KOPT-K1 (cell line): Measurements from ENCODE around the gene LTA.

Experiments
- H3K27ac ChIP-seq: fragments of 200-600 bp; sonication (generic); 2 replicates; pipeline ENCODE4 v1.5.1; 2016; ENCODE audit warnings: antibody characterized with exemption, mild to moderate bottlenecking, low read depth, low read length; ENCODE audit not compliant: poor library complexity, severe bottlenecking
- H3K36me3 ChIP-seq: fragments of 200-600 bp; sonication (generic); 2 replicates; pipeline ENCODE4 v1.5.1; 2017; ENCODE audit warnings: antibody characterized with exemption, mild to moderate bottlenecking, low read length, moderate library complexity; ENCODE audit not compliant: insufficient read depth
- H3K9me3 ChIP-seq: fragments of 200-600 bp; sonication (generic); 2 replicates; pipeline ENCODE4 v1.5.1; 2017; ENCODE audit warnings: antibody characterized with exemption, low read length, mild to moderate bottlenecking; ENCODE audit not compliant: insufficient read depth, poor library complexity, severe bottlenecking

LTA gene

GRCh38 chr6:31575335-31575901 lies 3.3 kb downstream of the LTA start, which contains the start of gene TNF:
Gene TNF (plus strand): TSS chr6:31575565. CDS start chr6:31575742, 177 bp downstream.
- peak within 1 kb of the TSS; percentile 86 for H3K27ac ChIP-seq
- peaks cover 26% of the 10 kb centered on the region; the same call in 1 of the 2 replicates for H3K36me3 ChIP-seq
- no peaks in the 10 kb centered on the region for H3K9me3 ChIP-seq

GRCh38 chr6:31575952-31576685 lies 4.0 kb downstream of the LTA start:
- peaks cover 26% of the 10 kb centered on the region; the same call in 1 of the 2 replicates for H3K36me3 ChIP-seq
- H3K27ac ChIP-seq: peak overlapping the region; percentile 86
- no peaks in the 10 kb centered on the region for H3K9me3 ChIP-seq

- Histone ChIP-seq H3K27ac (peak overlapping the region; percentile 86), H3K36me3 (peaks cover 26% of the 10 kb centered on the region; the same call in 1 of the 2 replicates), H3K9me3 (no peaks in the 10 kb centered on the region)
Measured at GRCh38 chr6:31576897-31577578, 4.9 kb downstream of the LTA start.

GRCh38 chr6:31577579-31577966 lies 5.5 kb downstream of the LTA start:
- H3K9me3 ChIP-seq: no peaks in the 10 kb centered on the region
- peak overlapping the region; percentile 86 for H3K27ac ChIP-seq
- H3K36me3 ChIP-seq: peaks cover 26% of the 10 kb centered on the region; the same call in 1 of the 2 replicates

GRCh38 chr6:31578184-31579118 lies 6.4 kb downstream of the LTA start:
- no peaks in the 10 kb centered on the region for H3K9me3 ChIP-seq
- peaks cover 26% of the 10 kb centered on the region; the same call in 1 of the 2 replicates for H3K36me3 ChIP-seq
- H3K27ac ChIP-seq: no peak overlapping the region

GRCh38 chr6:31579119-31579505 lies 7.0 kb downstream of the LTA start:
- Histone ChIP-seq H3K36me3 (peaks cover 26% of the 10 kb centered on the region; the same call in 1 of the 2 replicates), H3K9me3 (no peaks in the 10 kb centered on the region), H3K27ac (no peak overlapping the region)

GRCh38 chr6:31579546-31580437 lies 7.7 kb downstream of the LTA start:
- Histone ChIP-seq H3K27ac (peak overlapping the region; percentile 93), H3K36me3 (peaks cover 26% of the 10 kb centered on the region; the same call in 1 of the 2 replicates), H3K9me3 (no peaks in the 10 kb centered on the region)

- Histone ChIP-seq H3K9me3 (no peaks in the 10 kb centered on the region), H3K36me3 (peaks cover 26% of the 10 kb centered on the region; the same call in 1 of the 2 replicates), H3K27ac (peak overlapping the region; percentile 93)
Measured at GRCh38 chr6:31580438-31580740, 8.3 kb downstream of the LTA start.

- Histone ChIP-seq H3K36me3 (peaks cover 26% of the 10 kb centered on the region; the same call in 1 of the 2 replicates), H3K9me3 (no peaks in the 10 kb centered on the region), H3K27ac (peak overlapping the region; percentile 93)
Measured at GRCh38 chr6:31580807-31581433, 8.8 kb downstream of the LTA start.

- peaks cover 24% of the 10 kb centered on the region; the same call in 1 of the 2 replicates for H3K36me3 ChIP-seq
- no peaks in the 10 kb centered on the region for H3K9me3 ChIP-seq
- peak overlapping the region; percentile 93 for H3K27ac ChIP-seq
Measured at GRCh38 chr6:31581434-31582229, 9.5 kb downstream of the LTA start.

- no peaks in the 10 kb centered on the region for H3K9me3 ChIP-seq
- peaks cover 18% of the 10 kb centered on the region; the same call in 1 of the 2 replicates for H3K36me3 ChIP-seq
- H3K27ac ChIP-seq: peak within 1 kb of the TSS; percentile 93
Measured at GRCh38 chr6:31582230-31582643, 10.1 kb downstream of the LTA start, which contains the start of gene LTB. Gene LTB (minus strand): TSS chr6:31582424. CDS start chr6:31582417, 7 bp downstream.

GRCh38 chr6:31585491-31585890 lies 13.4 kb downstream of the LTA start:
- H3K36me3 ChIP-seq: no peaks in the 10 kb centered on the region
- no peaks in the 10 kb centered on the region for H3K9me3 ChIP-seq
- peak overlapping the region; percentile 91 for H3K27ac ChIP-seq

GRCh38 chr6:31586008-31586407 lies 13.9 kb downstream of the LTA start, which contains the start of gene LST1:
Gene LST1 (plus strand): TSS chr6:31586277. CDS start chr6:31587300, 1,023 bp downstream.
- H3K9me3 ChIP-seq: no peaks in the 10 kb centered on the region
- peak within 1 kb of the TSS; percentile 91 for H3K27ac ChIP-seq
- no peaks in the 10 kb centered on the region for H3K36me3 ChIP-seq
